NCI-H187 treated with DMSO at 0.1 percent for 48 hours (cell line): Measurements from ENCODE around the gene RETN.

Experiments used
- DNase-seq: peaks from one replicate; lab custom pipeline; 2025; lab: John Stamatoyannopoulos, UW

The RETN gene

DNA sequence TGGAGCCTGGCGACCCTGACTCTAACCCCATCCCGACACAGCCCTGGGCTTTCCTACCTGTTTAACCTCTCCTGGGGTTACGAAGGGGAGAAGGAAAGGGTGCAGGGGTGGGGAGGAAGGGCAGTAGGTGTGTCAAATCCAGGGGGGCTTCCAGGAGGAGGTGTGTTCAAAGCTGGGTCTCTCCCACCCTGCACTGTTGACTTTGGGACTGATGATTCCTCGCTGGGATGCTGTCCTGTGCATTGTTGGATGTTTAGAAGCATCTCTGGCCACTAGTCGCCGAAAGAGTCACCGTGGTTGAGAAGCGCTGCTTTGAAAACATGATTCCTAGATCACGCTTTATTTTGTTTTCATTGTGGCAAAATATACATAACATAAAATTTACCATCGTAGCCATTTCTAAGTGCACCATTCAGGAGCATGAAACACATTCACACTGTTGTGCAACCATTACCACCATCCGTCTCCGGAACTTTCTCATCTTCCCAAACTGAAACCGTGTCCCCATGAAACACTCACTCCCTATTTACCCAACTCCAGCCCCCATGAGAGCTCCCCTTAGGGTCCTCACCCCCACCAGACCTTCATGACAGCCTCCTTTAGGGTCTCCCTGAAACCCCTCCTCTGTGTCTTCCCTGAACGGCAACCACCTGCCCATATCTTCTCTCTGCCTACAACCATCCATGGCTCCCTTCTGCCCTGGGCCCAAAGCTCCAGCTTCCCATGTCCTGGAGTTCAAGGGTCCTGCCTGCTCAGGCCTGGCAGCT lies 37.5 kb downstream of the RETN start:
- no peak for DNase-seq

GRCh38 chr19:7706955-7707456 lies 38.2 kb downstream of the RETN start:
- no peak for DNase-seq

DNA sequence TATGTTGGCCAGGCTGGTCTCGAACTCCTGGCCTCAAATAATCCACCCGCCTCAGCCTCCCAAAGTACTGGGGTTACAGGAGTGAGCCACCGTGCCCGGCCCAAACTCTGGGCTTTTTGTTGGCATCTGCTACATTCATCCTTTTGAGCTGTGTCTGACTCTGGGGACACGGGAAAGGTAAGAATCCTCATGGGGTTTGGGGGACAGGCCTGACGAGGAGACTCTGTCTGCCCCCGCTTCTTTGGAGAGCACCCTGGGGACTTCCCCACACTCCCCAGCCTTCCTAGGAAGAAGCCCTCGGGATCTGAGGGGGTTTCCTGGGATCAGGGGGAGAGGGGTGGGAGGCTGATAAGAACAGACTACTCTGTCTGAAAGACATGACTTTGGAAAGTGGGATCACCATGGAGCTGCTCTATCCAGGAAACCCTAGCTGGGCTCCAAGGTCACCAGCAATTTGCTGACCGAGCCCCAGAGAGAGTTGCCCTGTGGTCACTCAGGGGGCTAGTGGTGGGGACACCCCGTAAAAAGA lies 41.1 kb downstream of the RETN start:
- DNase-seq: no peak

DNA sequence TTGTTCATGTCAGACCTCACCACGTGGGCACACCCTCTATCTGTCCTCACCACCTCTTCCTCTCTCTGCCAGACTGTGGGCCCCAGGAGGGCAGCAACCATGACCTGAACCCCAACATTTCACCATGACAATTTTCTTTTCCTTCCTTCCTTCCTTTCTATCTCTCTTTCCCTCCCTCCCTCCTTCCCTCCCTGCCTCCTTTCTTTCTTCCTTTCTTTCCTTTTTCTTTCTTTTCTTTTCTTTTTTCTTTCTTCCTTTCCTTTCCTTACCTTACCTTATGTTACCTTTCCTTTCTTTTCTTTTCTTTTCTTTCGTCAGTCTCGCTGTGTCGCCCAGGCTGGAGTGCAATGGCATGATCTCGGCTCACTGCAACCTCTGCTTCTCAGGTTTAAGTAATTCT lies 41.8 kb downstream of the RETN start:
- no peak for DNase-seq

- no peak for DNase-seq
Measured at GRCh38 chr19:7715671-7716070, 46.8 kb downstream of the RETN start.

GRCh38 chr19:7716762-7717161 lies 47.9 kb downstream of the RETN start:
- DNase-seq: no peak

DNA sequence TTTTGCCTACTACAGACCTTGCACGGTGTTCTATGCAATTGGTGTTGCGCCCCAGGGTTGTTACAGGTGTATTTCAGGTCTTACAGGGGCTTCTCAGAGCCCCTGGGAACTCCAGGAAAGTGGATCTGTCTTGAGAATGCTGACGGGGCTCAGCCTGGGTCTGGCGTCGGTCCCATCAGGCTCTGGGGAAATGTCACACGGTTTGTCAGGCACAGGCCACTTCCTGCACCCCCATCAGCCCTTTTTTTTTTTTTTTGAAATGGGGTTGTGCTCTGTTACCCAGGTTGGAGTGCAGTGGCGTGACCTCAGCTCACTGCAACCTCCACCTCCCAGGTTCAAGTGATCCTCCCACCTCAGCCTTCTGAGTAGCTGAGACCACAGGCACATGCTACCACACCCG lies 49.8 kb downstream of the RETN start:
- no peak for DNase-seq
